ENCODE measurements around the gene C10orf67.
"Not testable (repeated sequence)": the region's sequence is repeated elsewhere in the genome, so short reads cannot be mapped to it uniquely, and the experiment has no call there.

Gene C10orf67

GRCh38 chr10:23322082-23322481 is 22.5 kb downstream of the C10orf67 start:
- no peak for DNase-seq

- peak; percentile 21 for DNase-seq
Observed at GRCh38 chr10:23319835-23320234, 24.8 kb downstream of the C10orf67 start.

DNA sequence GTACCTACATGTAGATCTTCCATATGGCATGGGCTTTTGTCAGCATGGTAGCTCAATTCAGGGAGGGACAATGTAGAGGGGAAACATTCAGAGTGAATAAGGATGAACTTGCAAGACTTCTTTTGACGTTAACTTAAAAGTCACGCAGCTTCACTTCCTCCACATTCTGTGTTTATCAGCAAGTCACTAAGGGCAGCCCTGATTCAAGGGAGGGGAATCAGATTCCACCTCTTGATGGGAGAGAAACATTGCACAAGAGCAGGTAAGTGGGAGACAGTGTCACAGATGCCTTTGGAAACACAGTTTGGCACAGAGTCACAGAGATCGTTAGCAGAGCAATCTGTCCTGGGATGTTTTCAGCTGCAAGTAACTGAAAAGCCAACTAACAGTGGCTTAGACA is 26.2 kb downstream of the C10orf67 start:
- DNase-seq: no peak

GRCh38 chr10:23317416-23317815 is 27.2 kb downstream of the C10orf67 start:
- no peak for DNase-seq

DNA sequence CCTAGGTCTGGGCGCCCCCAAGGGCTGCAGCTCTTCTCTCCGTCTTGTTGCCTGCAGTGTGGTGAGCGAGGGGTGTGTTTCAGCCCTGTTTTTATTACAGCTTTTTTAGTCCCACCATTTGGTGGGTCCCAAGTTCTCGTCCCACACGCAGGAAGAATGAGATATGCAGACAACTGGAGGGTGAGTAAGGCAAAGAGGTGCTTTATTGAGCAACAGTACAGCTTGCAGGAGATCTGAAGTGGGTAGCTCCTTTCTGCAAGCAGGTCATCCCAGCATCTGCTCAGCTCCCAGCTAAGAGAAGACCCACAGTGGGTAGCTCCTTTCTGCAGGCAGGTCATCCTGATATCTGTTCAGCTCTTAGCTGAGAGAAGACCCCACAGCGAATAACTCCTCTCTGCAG is 28.2 kb downstream of the C10orf67 start:
- DNase-seq: no peak

GRCh38 chr10:23315966-23316365 is 28.6 kb downstream of the C10orf67 start:
- no peak for DNase-seq

DNA sequence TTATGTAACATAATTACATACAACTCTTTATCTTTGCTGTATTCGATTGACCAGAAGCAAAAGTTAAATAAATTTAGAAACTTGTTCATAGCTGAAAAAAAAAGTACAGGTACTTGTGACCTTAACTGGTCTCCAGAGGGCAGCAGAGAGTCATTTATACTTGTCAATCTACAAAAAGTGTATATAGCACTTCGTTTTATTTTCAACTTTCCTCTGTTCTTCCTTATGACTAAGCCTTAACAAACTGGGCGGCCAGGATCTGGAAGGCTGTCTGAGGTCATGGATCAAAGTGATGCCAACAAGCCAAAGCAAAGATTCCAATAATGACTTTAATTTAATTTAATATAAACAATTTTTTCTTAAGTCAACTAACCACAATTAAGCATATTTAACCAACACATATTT is 29.8 kb downstream of the C10orf67 start:
- peak; percentile 82 for DNase-seq

GRCh38 chr10:23311034-23311433 is 33.6 kb downstream of the C10orf67 start:
- DNase-seq: no peak

GRCh38 chr10:23310404-23310803 is 34.2 kb downstream of the C10orf67 start:
- DNase-seq: no peak

- DNase-seq: not testable (repeated sequence)
Observed at GRCh38 chr10:23299961-23300360, 44.6 kb downstream of the C10orf67 start.

GRCh38 chr10:23294638-23295247 is 49.9 kb downstream of the C10orf67 start:
- DNase-seq: peak; percentile 11

- DNase-seq: no peak
Observed at GRCh38 chr10:23293973-23294590, 50.5 kb downstream of the C10orf67 start.

DNA sequence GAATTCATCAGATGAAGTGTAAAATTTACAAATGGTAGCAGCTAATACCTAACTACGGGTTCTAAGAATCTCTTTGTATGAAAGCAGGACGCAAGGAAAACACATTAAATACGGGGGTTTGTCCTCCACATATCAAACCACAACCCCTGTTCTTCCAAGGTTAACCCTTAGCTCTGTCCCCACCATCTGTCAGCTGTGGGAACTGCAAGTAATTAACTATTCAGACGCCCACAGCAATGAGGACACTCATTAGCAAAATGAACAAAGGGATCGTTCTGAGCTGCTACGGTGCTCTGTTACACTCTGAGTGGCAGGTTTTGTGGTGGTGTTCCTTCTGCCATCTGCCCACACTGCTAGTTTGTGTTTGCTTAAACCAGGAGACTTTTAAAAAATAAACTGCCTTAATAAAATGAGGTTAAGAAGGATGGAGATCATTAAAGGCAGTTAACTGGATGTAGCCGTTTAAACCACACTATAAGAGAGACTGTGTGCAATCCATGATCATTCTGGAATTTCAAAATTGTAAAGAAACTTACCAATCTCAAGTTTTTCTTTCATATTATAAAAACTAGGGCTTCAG is 51.4 kb downstream of the C10orf67 start:
- peak; percentile 26 for DNase-seq

- no peak for DNase-seq
Observed at GRCh38 chr10:23291551-23292334, 52.9 kb downstream of the C10orf67 start.

DNA sequence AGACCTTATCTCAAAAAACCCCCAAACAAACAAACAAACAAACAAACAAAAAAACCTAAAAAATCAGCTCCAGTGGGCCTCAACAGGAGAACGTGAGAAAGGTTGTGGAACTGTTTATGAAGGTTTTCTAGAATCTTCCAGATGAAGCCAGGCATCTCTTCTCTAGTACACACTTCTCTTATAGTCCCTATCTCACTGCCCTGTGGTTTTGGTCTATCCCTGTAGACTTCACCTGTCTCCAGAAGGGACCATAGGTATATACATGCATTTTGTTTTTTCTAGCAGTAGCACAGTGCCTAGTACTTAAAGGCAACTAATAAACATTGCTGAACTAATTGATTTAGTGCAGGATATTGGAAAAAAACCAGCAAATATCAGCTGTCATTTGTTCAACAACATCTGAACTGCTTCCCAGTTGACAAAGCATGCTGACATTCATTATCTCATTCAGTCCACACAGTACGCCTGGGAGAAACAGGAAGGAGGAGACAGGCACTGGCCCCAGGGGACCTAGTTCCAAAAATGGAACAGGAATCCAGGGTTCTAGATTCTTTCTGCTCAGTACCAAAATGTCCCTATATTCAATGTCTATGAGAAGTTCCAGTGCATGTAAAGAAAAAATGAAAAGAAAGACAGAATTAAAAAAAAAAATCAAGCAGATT is 59.8 kb downstream of the C10orf67 start:
- no peak for DNase-seq

DNA sequence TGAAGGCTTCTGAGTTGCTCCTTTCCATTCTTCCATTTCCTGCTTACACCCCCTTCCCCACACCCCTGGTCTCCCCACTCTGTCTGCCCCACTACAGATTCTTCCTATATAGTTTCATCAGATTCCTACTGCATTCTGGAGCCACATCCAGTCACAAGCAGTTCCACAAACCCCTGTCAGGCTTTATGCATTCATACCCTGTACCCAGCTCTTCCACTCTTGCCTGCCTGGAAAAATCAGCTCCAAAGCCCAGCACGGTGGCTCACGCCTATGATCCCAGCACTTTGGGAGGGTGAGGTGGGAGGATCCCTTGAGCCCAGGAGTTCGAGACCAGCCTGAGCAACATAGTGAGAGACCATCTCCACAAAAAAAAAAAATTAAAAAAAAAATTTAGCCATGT is 60.4 kb downstream of the C10orf67 start:
- no peak for DNase-seq

GRCh38 chr10:23283680-23284079 is 60.9 kb downstream of the C10orf67 start:
- no peak for DNase-seq

- no peak for DNase-seq
Observed at GRCh38 chr10:23281044-23281433, 63.6 kb downstream of the C10orf67 start.

- DNase-seq: no peak
Observed at GRCh38 chr10:23280419-23281043, 64.1 kb downstream of the C10orf67 start.

GRCh38 chr10:23275355-23275754 is 69.2 kb downstream of the C10orf67 start:
- no peak for DNase-seq

DNA sequence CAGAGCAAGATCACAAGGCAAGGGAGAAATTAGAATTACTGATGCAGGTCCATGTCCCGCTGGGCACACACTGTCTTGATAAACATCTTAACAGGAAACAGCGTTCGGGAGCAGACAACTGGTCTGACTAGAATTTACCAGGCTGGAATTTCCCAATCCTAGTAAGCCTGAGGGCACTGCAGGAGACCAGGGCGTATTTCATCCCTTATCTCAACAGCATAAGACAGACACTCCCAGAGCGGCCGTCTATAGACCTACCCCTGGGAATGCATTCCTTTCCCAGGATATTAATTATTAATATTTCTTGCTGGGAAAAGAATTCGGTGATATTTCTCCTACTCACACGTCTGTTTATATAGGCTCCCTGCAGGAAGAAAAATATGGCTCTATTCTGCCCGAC is 70.4 kb downstream of the C10orf67 start:
- DNase-seq: not testable (repeated sequence)

- no peak for DNase-seq
Observed at GRCh38 chr10:23270531-23270930, 74.1 kb downstream of the C10orf67 start.
